IPS-20b (cell line): ENCODE measurements around the gene RTN4IP1.
A peak's percentile ranks its signal among the peaks of the same experiment; 100 is the strongest.
"Not testable (repeated sequence)": the region's sequence is repeated elsewhere in the genome, so short reads cannot be mapped to it uniquely, and the experiment has no call there.

ENCODE experiments used
- H3K27ac ChIP-seq: one replicate; pipeline ENCODE4 v1.5.1; 2013; ENCODE audit warnings: low read length
- H3K27me3 ChIP-seq: 2 replicates; pipeline ENCODE4 v1.6.1; 2013; ENCODE audit warnings: mild to moderate bottlenecking, low read length, inconsistent platforms; ENCODE audit not compliant: insufficient read depth
- H3K36me3 ChIP-seq: 2 replicates; pipeline ENCODE4 v1.6.1; 2013; ENCODE audit warnings: low read depth, mild to moderate bottlenecking, inconsistent platforms, low read length, moderate library complexity; ENCODE audit not compliant: insufficient read depth
- H3K4me1 ChIP-seq: 2 replicates; pipeline ENCODE4 v1.6.1; 2013; ENCODE audit warnings: mild to moderate bottlenecking, control low read depth, inconsistent platforms, low read length, moderate library complexity; ENCODE audit not compliant: insufficient read depth
- H3K4me3 ChIP-seq: 2 replicates; pipeline ENCODE4 v1.5.1; 2013; ENCODE audit warnings: mild to moderate bottlenecking, low read length, inconsistent platforms
- H3K9ac ChIP-seq: 2 replicates; pipeline ENCODE4 v1.6.1; 2013; ENCODE audit warnings: low read depth, mild to moderate bottlenecking, inconsistent platforms, low read length, moderate library complexity
- H3K9me3 ChIP-seq: 2 replicates; pipeline ENCODE4 v1.6.1; 2013; ENCODE audit warnings: mild to moderate bottlenecking, low read depth, low read length, inconsistent platforms; ENCODE audit not compliant: insufficient read depth

The RTN4IP1 gene

GRCh38 chr6:106648651-106649308 is 19.5 kb upstream of the RTN4IP1 start:
- Histone ChIP-seq H3K9ac (no peak overlapping the region), H3K27me3 (no peaks in the 10 kb centered on the region), H3K4me3 (no peak overlapping the region), H3K9me3 (no peaks in the 10 kb centered on the region), H3K27ac (no peak overlapping the region), H3K4me1 (no peaks in the 10 kb centered on the region), H3K36me3 (peaks cover 84% of the 10 kb centered on the region)

- Histone ChIP-seq H3K27ac (no peak overlapping the region), H3K36me3 (peaks cover 72% of the 10 kb centered on the region), H3K4me3 (no peak overlapping the region), H3K4me1 (no peaks in the 10 kb centered on the region), H3K9me3 (no peaks in the 10 kb centered on the region), H3K9ac (no peak overlapping the region), H3K27me3 (no peaks in the 10 kb centered on the region)
Observed at GRCh38 chr6:106643061-106643460, 13.8 kb upstream of the RTN4IP1 start.

GRCh38 chr6:106642476-106642875 is 13.2 kb upstream of the RTN4IP1 start:
- Histone ChIP-seq H3K27me3 (no peaks in the 10 kb centered on the region), H3K4me1 (no peaks in the 10 kb centered on the region; the same call in 1 of the 2 replicates), H3K27ac (no peak overlapping the region), H3K9ac (no peak overlapping the region), H3K9me3 (no peaks in the 10 kb centered on the region), H3K36me3 (peaks cover 72% of the 10 kb centered on the region), H3K4me3 (no peak overlapping the region)

- no peaks in the 10 kb centered on the region for H3K9me3 ChIP-seq
- H3K4me1 ChIP-seq, result no peaks in the 10 kb centered on the region; the same call in 1 of the 2 replicates
- no peaks in the 10 kb centered on the region for H3K27me3 ChIP-seq
- no peak overlapping the region for H3K9ac ChIP-seq
- H3K4me3 ChIP-seq, result no peak overlapping the region
- H3K36me3 ChIP-seq, result peaks cover 51% of the 10 kb centered on the region
- no peak overlapping the region for H3K27ac ChIP-seq
Observed at GRCh38 chr6:106639812-106640211, 10.5 kb upstream of the RTN4IP1 start.

GRCh38 chr6:106637717-106638341 is 8.5 kb upstream of the RTN4IP1 start:
- Histone ChIP-seq H3K9ac (no peak overlapping the region), H3K27me3 (no peaks in the 10 kb centered on the region), H3K4me1 (peaks cover under 1% of the 10 kb centered on the region; the same call in 1 of the 2 replicates), H3K27ac (no peak overlapping the region), H3K4me3 (no peak overlapping the region), H3K9me3 (no peaks in the 10 kb centered on the region), H3K36me3 (peaks cover 33% of the 10 kb centered on the region)

GRCh38 chr6:106637051-106637716 is 7.9 kb upstream of the RTN4IP1 start:
- Histone ChIP-seq H3K9me3 (no peaks in the 10 kb centered on the region), H3K27ac (no peak overlapping the region), H3K4me3 (no peak overlapping the region), H3K36me3 (peaks cover 27% of the 10 kb centered on the region), H3K4me1 (peaks cover 3% of the 10 kb centered on the region; the same call in 1 of the 2 replicates), H3K27me3 (no peaks in the 10 kb centered on the region), H3K9ac (no peak overlapping the region)

- Histone ChIP-seq H3K27ac (no peak overlapping the region), H3K9me3 (no peaks in the 10 kb centered on the region), H3K4me3 (no peak overlapping the region), H3K27me3 (no peaks in the 10 kb centered on the region), H3K9ac (no peak overlapping the region), H3K36me3 (peaks cover 2% of the 10 kb centered on the region; the same call in 1 of the 2 replicates), H3K4me1 (peaks cover 6% of the 10 kb centered on the region; the same call in 1 of the 2 replicates)
Observed at GRCh38 chr6:106634565-106634964, 5.3 kb upstream of the RTN4IP1 start.

- no peaks in the 10 kb centered on the region for H3K9me3 ChIP-seq
- peaks cover 7% of the 10 kb centered on the region; the same call in 1 of the 2 replicates for H3K4me1 ChIP-seq
- H3K4me3 ChIP-seq, result no peak overlapping the region
- H3K27me3 ChIP-seq, result no peaks in the 10 kb centered on the region
- no peak overlapping the region for H3K27ac ChIP-seq
- H3K9ac ChIP-seq, result no peak overlapping the region
- H3K36me3 ChIP-seq, result no peaks in the 10 kb centered on the region
Observed at GRCh38 chr6:106631346-106631745, 2.0 kb upstream of the RTN4IP1 start.

- peak overlapping the region; percentile 62 for H3K27ac ChIP-seq
- H3K4me3 ChIP-seq, result peak overlapping the region; percentile 97
- H3K27me3 ChIP-seq, result no peaks in the 10 kb centered on the region
- no peaks in the 10 kb centered on the region for H3K36me3 ChIP-seq
- H3K9ac ChIP-seq, result peak overlapping the region; percentile 97
- H3K9me3 ChIP-seq, result no peaks in the 10 kb centered on the region
- peaks cover 12% of the 10 kb centered on the region for H3K4me1 ChIP-seq
Observed at GRCh38 chr6:106630366-106630765, 1.1 kb upstream of the RTN4IP1 start.

GRCh38 chr6:106629859-106630163 is 513 bp upstream of the RTN4IP1 start:
- Histone ChIP-seq H3K4me1 (peaks cover 12% of the 10 kb centered on the region), H3K36me3 (no peaks in the 10 kb centered on the region), H3K27me3 (no peaks in the 10 kb centered on the region), H3K9me3 (no peaks in the 10 kb centered on the region), H3K4me3 (peak overlapping the region; percentile 97), H3K27ac (peak overlapping the region; percentile 62), H3K9ac (peak overlapping the region; percentile 97)

- Histone ChIP-seq H3K27ac (peak overlapping the region; percentile 40), H3K36me3 (no peaks in the 10 kb centered on the region), H3K9ac (peak overlapping the region; percentile 97), H3K4me3 (peak overlapping the region; percentile 97), H3K9me3 (no peaks in the 10 kb centered on the region), H3K27me3 (no peaks in the 10 kb centered on the region), H3K4me1 (peaks cover 12% of the 10 kb centered on the region)
Observed at GRCh38 chr6:106628658-106629102, 618 bp downstream of the RTN4IP1 start.

GRCh38 chr6:106627760-106628159 is 1.5 kb downstream of the RTN4IP1 start:
- H3K9ac ChIP-seq, H3K36me3 ChIP-seq, H3K27ac ChIP-seq, H3K27me3 ChIP-seq, H3K4me3 ChIP-seq, H3K9me3 ChIP-seq: not testable (repeated sequence)
- peaks cover 11% of the 10 kb centered on the region for H3K4me1 ChIP-seq
